ENCODE measurements around the gene LRRC14B. TPM values are rescaled to one million over a fixed set of nuclear protein-coding genes. Genes with fewer than 3 reads are reported as not detected.
A peak's percentile ranks its signal among the peaks of the same experiment; 100 is the strongest.
"Not testable (repeated sequence)": the region's sequence is repeated elsewhere in the genome, so short reads cannot be mapped to it uniquely, and the experiment has no call there.

LRRC14B gene
- total and polyA plus RNA-seq, 3 donors from 2014 or later: 0.33 to 0.94 (median 0.93) TPM

GRCh38 chr5:217494-218456 is 26.5 kb downstream of the LRRC14B start, which contains the start of the genes CCDC127 and SDHA:
Gene CCDC127 (minus strand): TSS chr5:218153. CDS start chr5:216849, 1,304 bp downstream.
Gene SDHA (plus strand): TSS chr5:218320. CDS start chr5:218356, 36 bp downstream.
- H3K27me3 ChIP-seq; H3K36me3 ChIP-seq (ENCODE audit: low read depth, missing control alignments); H3K4me1 ChIP-seq; H3K9me3 ChIP-seq; intact Hi-C loops (cut with DNase I; ENCODE audit: low total_unique reads): not testable (repeated sequence)
- Histone ChIP-seq H3K27ac (peak within 1 kb of the TSS; percentile 74 to 89), H3K4me3 (peak within 1 kb of the TSS; percentile 92 to 97)
- TF ChIP-seq, protein P1, sequence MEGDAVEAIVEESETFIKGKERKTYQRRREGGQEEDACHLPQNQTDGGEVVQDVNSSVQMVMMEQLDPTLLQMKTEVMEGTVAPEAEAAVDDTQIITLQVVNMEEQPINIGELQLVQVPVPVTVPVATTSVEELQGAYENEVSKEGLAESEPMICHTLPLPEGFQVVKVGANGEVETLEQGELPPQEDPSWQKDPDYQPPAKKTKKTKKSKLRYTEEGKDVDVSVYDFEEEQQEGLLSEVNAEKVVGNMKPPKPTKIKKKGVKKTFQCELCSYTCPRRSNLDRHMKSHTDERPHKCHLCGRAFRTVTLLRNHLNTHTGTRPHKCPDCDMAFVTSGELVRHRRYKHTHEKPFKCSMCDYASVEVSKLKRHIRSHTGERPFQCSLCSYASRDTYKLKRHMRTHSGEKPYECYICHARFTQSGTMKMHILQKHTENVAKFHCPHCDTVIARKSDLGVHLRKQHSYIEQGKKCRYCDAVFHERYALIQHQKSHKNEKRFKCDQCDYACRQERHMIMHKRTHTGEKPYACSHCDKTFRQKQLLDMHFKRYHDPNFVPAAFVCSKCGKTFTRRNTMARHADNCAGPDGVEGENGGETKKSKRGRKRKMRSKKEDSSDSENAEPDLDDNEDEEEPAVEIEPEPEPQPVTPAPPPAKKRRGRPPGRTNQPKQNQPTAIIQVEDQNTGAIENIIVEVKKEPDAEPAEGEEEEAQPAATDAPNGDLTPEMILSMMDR (IDR thresholded peaks at IDR 0.05): peak; percentile 33 to 62 (median 39)
- TF ChIP-seq POLR2A (IDR thresholded peaks at IDR 0.05): peak; percentile 62
- WGBS, 2 donors: 1 to 2% methylated on average over 21 to 67 of the region's 75 CpGs
- DNase-seq: peak; percentile 96

GRCh38 chr5:218457-219291 is 27.4 kb downstream of the LRRC14B start:
- no peaks in the 10 kb centered on the region for H3K27me3 ChIP-seq
- H3K9me3 ChIP-seq: no peaks in the 10 kb centered on the region
- intact Hi-C loops (cut with DNase I; ENCODE audit: low total_unique reads): no loop called here
- H3K4me3 ChIP-seq: peak overlapping the region; percentile 92 to 97
- WGBS, 2 donors: 1% methylated on average over 54 of the region's 73 CpGs; no CpG with 5 or more reads in 1 of the 2 donors
- TF ChIP-seq POLR2A (IDR thresholded peaks at IDR 0.05): no peak
- TF ChIP-seq, protein P1 (IDR thresholded peaks at IDR 0.05): no peak
- peaks cover 4% of the 10 kb centered on the region for H3K4me1 ChIP-seq
- peak; percentile 59 for DNase-seq
- H3K36me3 ChIP-seq (ENCODE audit: low read depth, missing control alignments): no peaks in the 10 kb centered on the region
- peak overlapping the region; percentile 74 to 89 for H3K27ac ChIP-seq

GRCh38 chr5:219460-219863 is 28.2 kb downstream of the LRRC14B start:
- Histone ChIP-seq H3K27ac (peak overlapping the region; percentile 29 to 89), H3K36me3 (ENCODE audit: low read depth, missing control alignments) (no peaks in the 10 kb centered on the region), H3K27me3 (no peaks in the 10 kb centered on the region), H3K4me1 (peaks cover 4% of the 10 kb centered on the region), H3K4me3 (peak overlapping the region; percentile 92 to 97), H3K9me3 (no peaks in the 10 kb centered on the region)
- peak; percentile 40 for DNase-seq
- 7 to 13% methylated on average over 9 of the region's 9 CpGs for WGBS, 2 donors
- intact Hi-C loops (cut with DNase I; ENCODE audit: low total_unique reads): no loop called here
- no peak for TF ChIP-seq POLR2A (IDR thresholded peaks at IDR 0.05)
- TF ChIP-seq, protein P1 (IDR thresholded peaks at IDR 0.05): no peak

- H3K4me1 ChIP-seq: peaks cover 4% of the 10 kb centered on the region
- intact Hi-C loops (cut with DNase I; ENCODE audit: low total_unique reads): no loop called here
Observed at GRCh38 chr5:219991-220390, 28.7 kb downstream of the LRRC14B start.

DNA sequence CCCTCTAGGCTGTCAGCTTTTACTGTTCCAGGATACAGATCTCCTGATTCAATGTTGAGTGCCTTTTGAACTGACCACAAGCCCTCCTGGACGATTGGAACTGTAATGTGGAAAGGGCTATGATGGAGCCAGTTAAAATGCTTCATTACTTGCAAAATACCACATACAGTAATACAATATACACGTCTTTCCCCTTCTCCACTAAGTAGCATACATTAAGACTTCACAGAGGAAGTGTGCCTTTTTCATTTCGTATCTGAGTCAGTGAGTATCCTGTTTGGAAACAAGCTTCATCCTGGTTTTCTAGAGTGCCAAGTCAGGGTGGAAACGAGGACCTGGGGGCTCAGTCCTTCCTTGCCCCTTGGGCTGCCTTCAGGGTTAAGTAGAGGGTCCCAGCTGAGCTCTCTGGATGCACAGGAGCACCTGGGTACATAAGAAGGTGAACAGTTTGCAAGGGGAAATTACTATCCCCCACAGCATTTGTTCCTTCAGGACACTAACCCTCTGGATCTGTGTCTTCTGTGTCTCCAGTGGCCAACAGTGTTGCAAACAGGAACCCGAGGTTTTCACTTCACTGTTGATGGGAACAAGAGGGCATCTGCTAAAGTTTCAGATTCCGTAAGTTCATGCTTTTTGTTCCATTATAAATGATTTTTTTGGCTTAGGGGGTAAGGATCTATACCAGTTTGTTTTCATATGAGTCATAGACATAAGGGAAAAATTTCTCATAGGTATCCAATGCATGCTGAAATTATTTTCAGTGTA is 31.8 kb downstream of the LRRC14B start:
- H3K9me3 ChIP-seq; H3K27me3 ChIP-seq; H3K4me3 ChIP-seq; H3K4me1 ChIP-seq; DNase-seq; H3K36me3 ChIP-seq (ENCODE audit: low read depth, missing control alignments); intact Hi-C loops (cut with DNase I; ENCODE audit: low total_unique reads); H3K27ac ChIP-seq: not testable (repeated sequence)
- 69 to 72% methylated on average over 6 of the region's 6 CpGs for WGBS, 2 donors

More at GRCh38 chr5:219991-220390, 28.7 kb downstream of the LRRC14B start:
- Histone ChIP-seq H3K27me3 (no peaks in the 10 kb centered on the region), H3K27ac (peak overlapping the region; percentile 29 to 89), H3K9me3 (no peaks in the 10 kb centered on the region), H3K36me3 (ENCODE audit: low read depth, missing control alignments) (no peaks in the 10 kb centered on the region), H3K4me3 (peak overlapping the region; percentile 92 to 97)
- DNase-seq: no peak
- TF ChIP-seq POLR2A (IDR thresholded peaks at IDR 0.05): no peak
- TF ChIP-seq, protein P1 (IDR thresholded peaks at IDR 0.05): no peak
- WGBS, 2 donors: 17 to 29% methylated on average over 4 of the region's 4 CpGs

All from testis (tissue), 3 donors.